K562 (cell line): Measurements from ENCODE around the gene CBX2. TPM values are rescaled to one million over a fixed set of nuclear protein-coding genes. Genes with fewer than 3 reads are reported as not detected.
A peak's percentile ranks its signal among the peaks of the same experiment; 100 is the strongest.

ENCODE experiments used
- ARID1B ChIP-seq: fragments of 450-650 bp; IDR thresholded peaks from 2 replicates; pipeline ENCODE4 v1.6.1; 2016; ENCODE audit warnings: antibody characterized with exemption, mild to moderate bottlenecking, inconsistent platforms
- CAMTA2 ChIP-seq: fragments of 250-450 bp; sonication (Bioruptor Pico); conservative IDR thresholded peaks from 2 replicates; pipeline ENCODE4 v1.5.1; 2022
- CBX3 ChIP-seq, 2 experiments: IDR thresholded peaks; 1 replicate in 1 of 2; 2 replicates in 1 of 2; pipeline ENCODE4 v1.6.1; 2012; ENCODE audit warnings: inconsistent platforms in 2 of 2, low read length in 2 of 2, borderline replicate concordance in 1 of 2, control low read depth in 1 of 2
- HNRNPUL1 ChIP-seq: fragments of 200-400 bp; formaldehyde crosslinking; IDR thresholded peaks from 2 replicates; pipeline ENCODE4 v1.6.1; 2017; ENCODE audit warnings: low read length
- MYNN ChIP-seq, 2 experiments: sonication (generic); formaldehyde crosslinking in 1 of 2; IDR thresholded peaks; 2 replicates each; pipeline versions ENCODE4 v1.5.0 to v1.6.1; 2016 to 2020; ENCODE audit warnings: antibody characterized with exemption in 1 of 2, missing genetic modification reagents in 1 of 2
- NCOA2 ChIP-seq, 2 experiments: fragments of 450-650 bp; IDR thresholded peaks; 2 replicates each; pipeline ENCODE4 v1.6.1; 2018; ENCODE audit warnings: mild to moderate bottlenecking in 2 of 2, moderate library complexity in 1 of 2; ENCODE audit not compliant: partially characterized antibody in 2 of 2
- PBX2 ChIP-seq, 2 experiments: IDR thresholded peaks in 1 of 2; conservative IDR thresholded peaks in 1 of 2; 2 replicates each; pipeline ENCODE4 v1.6.1; 2016; ENCODE audit warnings: low read depth in 2 of 2, mild to moderate bottlenecking in 1 of 2, missing compliant biosample characterization in 1 of 2, missing genetic modification characterization in 1 of 2, moderate library complexity in 1 of 2
- PHF8 ChIP-seq: fragments of 200-600 bp; sonication (generic); IDR thresholded peaks from 2 replicates; pipeline ENCODE4 v1.6.1; 2012; ENCODE audit warnings: mixed run types, mild to moderate bottlenecking, inconsistent platforms, low read length, moderate library complexity, borderline replicate concordance
- POLR2G ChIP-seq: fragments of 200-400 bp; formaldehyde crosslinking; IDR thresholded peaks from 2 replicates; pipeline ENCODE4 v1.6.1; 2017; ENCODE audit warnings: low read depth, mild to moderate bottlenecking, antibody characterized with exemption, low read length, moderate library complexity
- RBFOX2 ChIP-seq: fragments of 200-400 bp; formaldehyde crosslinking; IDR thresholded peaks from 2 replicates; pipeline ENCODE4 v1.6.1; 2017; ENCODE audit warnings: low read depth, mild to moderate bottlenecking, low read length, moderate library complexity
- SAFB ChIP-seq: fragments of 200-400 bp; formaldehyde crosslinking; IDR thresholded peaks from 2 replicates; pipeline ENCODE4 v1.6.1; 2017; ENCODE audit warnings: low read depth, low read length, borderline replicate concordance
- ZC3H4 ChIP-seq: sonication (generic); formaldehyde crosslinking; IDR thresholded peaks from 2 replicates; pipeline ENCODE4 v1.9.0; 2021; ENCODE audit warnings: missing genetic modification reagents, borderline replicate concordance
- ZNF133 ChIP-seq: fragments of 250-450 bp; sonication (Bioruptor Pico); IDR thresholded peaks from 2 replicates; pipeline ENCODE4 v1.4.0; 2020; ENCODE audit warnings: mild to moderate bottlenecking
- ZNF551 ChIP-seq: fragments of 250-450 bp; sonication (Bioruptor Pico); IDR thresholded peaks from 2 replicates; pipeline ENCODE4 v1.5.0; 2021; ENCODE audit warnings: mild to moderate bottlenecking, moderate library complexity
- ZNF75A ChIP-seq: fragments of 450-650 bp; formaldehyde crosslinking; IDR thresholded peaks from 2 replicates; pipeline ENCODE4 v1.4.0; 2020; ENCODE audit warnings: mild to moderate bottlenecking
- ZNF76 ChIP-seq: fragments of 250-450 bp; sonication (Bioruptor Pico); IDR thresholded peaks from 2 replicates; pipeline ENCODE4 v1.4.0; 2020; ENCODE audit warnings: mild to moderate bottlenecking, moderate library complexity, borderline replicate concordance
- ZNF764 ChIP-seq: fragments of 250-450 bp; sonication (Bioruptor Pico); IDR thresholded peaks from 2 replicates; pipeline ENCODE4 v1.4.0; 2020; ENCODE audit warnings: low read depth, mild to moderate bottlenecking, moderate library complexity
- polyA plus RNA-seq, 8 experiments: library from polyadenylated mRNA; depleted of rRNA in 4 of 8; stranded (reverse) in 5 of 8; unstranded in 3 of 8; fragments of >200 nt; fragmentation: Nextera tagmentation in 2 of 8; fragmentation: Illumina TruSeq in 1 of 8; extraction: Ambion mirVana in 2 of 8; extraction: Trizol in 1 of 8; gene quantifications; 2 replicates each; pipeline versions ENCODE4 v1.2.1 to v1.2.3, GENCODE V29; 2011 to 2014; ENCODE audit warnings: inconsistent platforms in 1 of 8, missing spikeins in 1 of 8
- total RNA-seq, 7 experiments: library from RNA; depleted of rRNA in 6 of 7; stranded (reverse); fragments of >200 nt in 6 of 7; fragmentation: Illumina TruSeq in 2 of 7; extraction: Trizol in 2 of 7; gene quantifications; 2 replicates each; pipeline versions ENCODE4 v1.2.1 to v1.2.3, GENCODE V29; 2011 to 2021; ENCODE audit warnings: low replicate concordance in 1 of 7
- TF ChIP-seq, protein P1 (sequence below), 3 experiments: IDR thresholded peaks in 2 of 3; conservative IDR thresholded peaks in 1 of 3; 2 replicates each; pipeline ENCODE4 v1.5.1; 2011 to 2012; ENCODE audit warnings: low read length in 3 of 3, mild to moderate bottlenecking in 3 of 3, control low read depth in 2 of 3, improper control_type of control experiment in 1 of 3, inconsistent platforms in 1 of 3, low read depth in 1 of 3, mixed read lengths in 1 of 3, moderate library complexity in 1 of 3; ENCODE audit not compliant: insufficient read depth in 2 of 3
- TF ChIP-seq, protein P2 (sequence below): fragments of 450-650 bp; conservative IDR thresholded peaks from 2 replicates; pipeline ENCODE4 v1.6.1; 2016; ENCODE audit warnings: missing genetic modification characterization, low read depth, mild to moderate bottlenecking, missing compliant biosample characterization, moderate library complexity
- TF ChIP-seq, protein P3 (sequence below), 2 experiments: fragments of 450-650 bp; IDR thresholded peaks; 2 replicates each; pipeline ENCODE4 v1.6.1; 2016

The CBX2 gene
- total and polyA plus RNA-seq, 9 of the 15 experiments (the other 6 are each of a cell fraction or from before 2014, with no cell fraction given), result 0.66 to 26.9 (median 13.9) TPM

DNA sequence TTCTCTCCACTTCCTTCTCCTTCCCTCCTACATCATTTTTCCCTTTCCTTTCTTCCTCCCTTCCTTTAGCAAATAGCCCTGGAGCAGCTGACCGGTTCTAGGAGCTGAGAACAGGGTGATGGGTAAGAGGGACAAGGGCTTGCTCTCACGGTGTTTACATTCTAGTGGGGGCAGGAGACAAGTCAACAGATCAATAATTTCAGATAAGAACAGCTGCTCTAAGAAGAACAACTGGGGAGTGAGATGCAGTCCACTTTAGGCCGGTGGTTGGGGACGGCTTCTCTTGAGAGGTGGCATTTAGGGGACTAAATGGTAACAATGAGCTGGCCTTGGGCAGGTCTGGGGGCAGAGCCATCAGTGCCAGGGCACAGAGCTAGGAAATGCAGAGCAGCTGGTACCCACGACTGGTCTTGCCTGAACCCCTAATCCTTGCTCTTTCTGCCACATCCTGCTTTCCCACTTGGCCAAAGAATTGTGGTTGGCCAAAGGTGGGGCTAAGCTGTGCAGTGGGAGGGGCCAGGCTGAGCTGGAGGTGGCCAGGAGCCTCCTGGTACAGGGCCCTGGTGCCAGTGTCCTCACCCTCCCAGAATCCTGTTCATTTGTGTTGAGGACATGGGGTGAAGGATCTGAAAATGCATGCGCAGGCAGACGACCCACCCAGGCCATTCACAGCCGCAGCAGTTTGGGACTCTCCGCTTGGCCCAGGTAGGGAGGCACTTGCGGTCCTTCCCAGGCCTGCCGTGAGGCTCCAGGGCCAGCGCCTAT lies 43.6 kb downstream of the CBX2 start (continued):
- TF ChIP-seq PBX2 (CRISPR knock-in tag; IDR thresholded peaks at IDR 0.05; ENCODE audit: low read depth), result no peak
- TF ChIP-seq PBX2 (tag; conservative IDR thresholded peaks at IDR 0.05; ENCODE audit: low read depth), result no peak
- TF ChIP-seq ZNF133 (CRISPR knock-in tag), result no peak
- TF ChIP-seq CBX3 (IDR thresholded peaks at IDR 0.05; ENCODE audit: borderline replicate concordance in 1 of 2, low read length in 2 of 2), result 0 out of 3 replicates have a peak, but pooled peaks of 1 of the 2 experiments have one; percentile 22
- no peak for TF ChIP-seq ZNF75A (CRISPR knock-in tag)
- TF ChIP-seq SAFB, result no peak
- 0 out of 2 replicates have a peak, but pooled peaks have one; percentile 20 for TF ChIP-seq POLR2G
- no peak for TF ChIP-seq ZNF764 (CRISPR knock-in tag)
- no peak for TF ChIP-seq ZC3H4
- TF ChIP-seq HNRNPUL1, result no peak
- TF ChIP-seq, protein P1, sequence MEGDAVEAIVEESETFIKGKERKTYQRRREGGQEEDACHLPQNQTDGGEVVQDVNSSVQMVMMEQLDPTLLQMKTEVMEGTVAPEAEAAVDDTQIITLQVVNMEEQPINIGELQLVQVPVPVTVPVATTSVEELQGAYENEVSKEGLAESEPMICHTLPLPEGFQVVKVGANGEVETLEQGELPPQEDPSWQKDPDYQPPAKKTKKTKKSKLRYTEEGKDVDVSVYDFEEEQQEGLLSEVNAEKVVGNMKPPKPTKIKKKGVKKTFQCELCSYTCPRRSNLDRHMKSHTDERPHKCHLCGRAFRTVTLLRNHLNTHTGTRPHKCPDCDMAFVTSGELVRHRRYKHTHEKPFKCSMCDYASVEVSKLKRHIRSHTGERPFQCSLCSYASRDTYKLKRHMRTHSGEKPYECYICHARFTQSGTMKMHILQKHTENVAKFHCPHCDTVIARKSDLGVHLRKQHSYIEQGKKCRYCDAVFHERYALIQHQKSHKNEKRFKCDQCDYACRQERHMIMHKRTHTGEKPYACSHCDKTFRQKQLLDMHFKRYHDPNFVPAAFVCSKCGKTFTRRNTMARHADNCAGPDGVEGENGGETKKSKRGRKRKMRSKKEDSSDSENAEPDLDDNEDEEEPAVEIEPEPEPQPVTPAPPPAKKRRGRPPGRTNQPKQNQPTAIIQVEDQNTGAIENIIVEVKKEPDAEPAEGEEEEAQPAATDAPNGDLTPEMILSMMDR (IDR thresholded peaks at IDR 0.05 in 2 of 3, conservative IDR thresholded peaks at IDR 0.05 in 1 of 3; ENCODE audit: insufficient read depth in 2 of 3, low read depth in 1 of 3, low read length in 3 of 3), result no peak
- TF ChIP-seq NCOA2 (IDR thresholded peaks at IDR 0.05; ENCODE audit: partially characterized antibody in 2 of 2), result no peak
- 0 out of 2 replicates have a peak, but pooled peaks have one; percentile 23 for TF ChIP-seq ARID1B
- TF ChIP-seq CAMTA2, result no peak
- 0 out of 2 replicates have a peak, but pooled peaks have one; percentile 21 for TF ChIP-seq RBFOX2
- TF ChIP-seq PHF8, result no peak
- TF ChIP-seq, protein P2, sequence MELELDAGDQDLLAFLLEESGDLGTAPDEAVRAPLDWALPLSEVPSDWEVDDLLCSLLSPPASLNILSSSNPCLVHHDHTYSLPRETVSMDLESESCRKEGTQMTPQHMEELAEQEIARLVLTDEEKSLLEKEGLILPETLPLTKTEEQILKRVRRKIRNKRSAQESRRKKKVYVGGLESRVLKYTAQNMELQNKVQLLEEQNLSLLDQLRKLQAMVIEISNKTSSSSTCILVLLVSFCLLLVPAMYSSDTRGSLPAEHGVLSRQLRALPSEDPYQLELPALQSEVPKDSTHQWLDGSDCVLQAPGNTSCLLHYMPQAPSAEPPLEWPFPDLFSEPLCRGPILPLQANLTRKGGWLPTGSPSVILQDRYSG (tag), result no peak
- TF ChIP-seq, protein P3, sequence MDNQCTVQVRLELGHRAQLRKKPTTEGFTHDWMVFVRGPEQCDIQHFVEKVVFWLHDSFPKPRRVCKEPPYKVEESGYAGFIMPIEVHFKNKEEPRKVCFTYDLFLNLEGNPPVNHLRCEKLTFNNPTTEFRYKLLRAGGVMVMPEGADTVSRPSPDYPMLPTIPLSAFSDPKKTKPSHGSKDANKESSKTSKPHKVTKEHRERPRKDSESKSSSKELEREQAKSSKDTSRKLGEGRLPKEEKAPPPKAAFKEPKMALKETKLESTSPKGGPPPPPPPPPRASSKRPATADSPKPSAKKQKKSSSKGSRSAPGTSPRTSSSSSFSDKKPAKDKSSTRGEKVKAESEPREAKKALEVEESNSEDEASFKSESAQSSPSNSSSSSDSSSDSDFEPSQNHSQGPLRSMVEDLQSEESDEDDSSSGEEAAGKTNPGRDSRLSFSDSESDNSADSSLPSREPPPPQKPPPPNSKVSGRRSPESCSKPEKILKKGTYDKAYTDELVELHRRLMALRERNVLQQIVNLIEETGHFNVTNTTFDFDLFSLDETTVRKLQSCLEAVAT (IDR thresholded peaks at IDR 0.05), result no peak
- no peak for TF ChIP-seq ZNF76 (CRISPR knock-in tag)
- TF ChIP-seq MYNN (IDR thresholded peaks at IDR 0.05), result no peak
- no peak for TF ChIP-seq MYNN (CRISPR knock-in tag; IDR thresholded peaks at IDR 0.05)
- no peak for TF ChIP-seq ZNF551 (CRISPR knock-in tag)
